GM19463 (cell line): ENCODE measurements around the gene RAB5A.
"Not testable (repeated sequence)": the region's sequence is repeated elsewhere in the genome, so short reads cannot be mapped to it uniquely, and the experiment has no call there.

Source experiments
- ATAC-seq: cut with Tn5 transposase; IDR thresholded peaks from one replicate; pipeline ENCODE4 v1.9.1; 2021; ENCODE audit warnings: mild to moderate bottlenecking, moderate library complexity; ENCODE audit not compliant: unreplicated experiment

The RAB5A gene

GRCh38 chr3:20023623-20024405 lies 76.9 kb downstream of the RAB5A start:
- ATAC-seq, result no peak

GRCh38 chr3:20027136-20027535 lies 80.2 kb downstream of the RAB5A start:
- ATAC-seq, result no peak

DNA sequence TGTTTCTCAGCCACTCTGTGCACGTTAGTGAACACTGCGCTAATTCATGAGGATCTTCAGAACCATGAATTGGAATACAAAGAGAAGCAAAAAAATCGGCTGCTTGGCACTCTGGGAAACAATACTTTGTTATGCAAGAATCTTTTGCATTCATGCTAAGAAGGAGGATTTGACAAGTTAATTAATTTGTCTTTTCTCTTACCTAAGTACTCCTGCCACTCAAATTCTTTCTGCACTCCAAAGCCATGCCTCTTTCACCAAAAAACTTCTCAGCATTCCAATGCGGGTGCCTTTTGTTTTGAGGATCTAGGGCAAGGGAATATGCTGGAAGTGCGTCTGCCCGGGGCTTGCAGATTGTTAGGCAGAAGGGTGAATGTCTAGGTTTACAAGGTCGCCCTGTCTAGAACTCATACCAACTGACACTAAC lies 82.0 kb downstream of the RAB5A start:
- no peak for ATAC-seq

DNA sequence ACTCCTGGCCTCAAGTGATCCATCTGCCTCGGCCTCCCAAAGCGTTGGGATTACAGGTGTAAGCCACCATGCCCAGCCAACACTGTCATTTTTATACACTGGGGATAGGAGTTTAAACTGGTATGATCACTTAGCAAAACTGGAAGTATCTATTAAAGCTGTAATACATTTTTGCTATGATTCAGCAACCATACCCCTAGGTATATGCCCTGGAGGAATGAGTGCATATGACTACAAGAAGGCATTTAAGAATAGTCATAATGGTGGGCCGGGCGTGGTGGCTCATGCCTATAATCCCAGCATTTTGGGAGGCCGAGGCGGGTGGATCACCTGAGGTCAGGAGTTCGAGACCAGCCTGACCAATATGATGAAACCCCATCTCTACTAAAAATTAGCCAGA lies 85.0 kb downstream of the RAB5A start:
- ATAC-seq, result not testable (repeated sequence)
